OCI-LY1 (cell line): ENCODE data around the gene WFDC2.

Source experiments
- EZH2 ChIP-seq: fragments of 200-600 bp; sonication (generic), shearing (Covaris generic); IDR thresholded peaks from 2 replicates; pipeline ENCODE4 v1.8.0; 2017; ENCODE audit warnings: borderline replicate concordance, mixed run types, mild to moderate bottlenecking, antibody characterized with exemption, low read length, moderate library complexity, mixed read lengths
- TF ChIP-seq, protein P1 (sequence below): fragments of 200-600 bp; sonication (generic), shearing (Covaris generic); IDR thresholded peaks from 2 replicates; pipeline ENCODE4 v1.5.1; 2017; ENCODE audit warnings: mild to moderate bottlenecking, antibody characterized with exemption, low read length, moderate library complexity, mixed read lengths

DNA sequence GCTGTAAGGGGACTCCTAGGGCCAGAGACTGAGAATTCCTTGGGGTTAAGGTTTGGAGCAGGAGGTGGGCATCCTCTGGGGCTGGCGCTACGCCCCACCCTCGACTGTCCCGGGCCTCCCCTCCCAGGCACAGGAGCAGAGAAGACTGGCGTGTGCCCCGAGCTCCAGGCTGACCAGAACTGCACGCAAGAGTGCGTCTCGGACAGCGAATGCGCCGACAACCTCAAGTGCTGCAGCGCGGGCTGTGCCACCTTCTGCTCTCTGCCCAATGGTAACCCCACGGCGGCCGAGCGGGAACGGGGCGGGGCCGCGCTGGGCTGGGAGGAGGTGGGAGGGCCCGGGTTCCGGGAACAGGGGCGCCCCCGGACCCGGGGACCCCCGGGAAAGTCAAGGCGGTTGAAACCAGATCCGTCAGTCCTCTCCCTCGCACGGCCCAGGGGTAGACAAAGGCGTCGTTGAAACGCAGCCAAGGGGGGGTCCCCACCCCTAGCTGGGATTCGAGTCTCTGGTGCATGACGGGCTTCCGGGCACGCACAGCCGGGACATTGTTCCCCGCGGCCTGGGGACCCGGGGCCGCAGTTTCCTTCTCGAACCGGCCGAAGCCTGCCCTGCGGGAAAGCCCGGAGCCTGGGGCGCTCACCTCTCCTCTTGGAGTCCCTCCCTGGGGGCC is 844 bp downstream of the WFDC2 start:
- TF ChIP-seq, protein P1, sequence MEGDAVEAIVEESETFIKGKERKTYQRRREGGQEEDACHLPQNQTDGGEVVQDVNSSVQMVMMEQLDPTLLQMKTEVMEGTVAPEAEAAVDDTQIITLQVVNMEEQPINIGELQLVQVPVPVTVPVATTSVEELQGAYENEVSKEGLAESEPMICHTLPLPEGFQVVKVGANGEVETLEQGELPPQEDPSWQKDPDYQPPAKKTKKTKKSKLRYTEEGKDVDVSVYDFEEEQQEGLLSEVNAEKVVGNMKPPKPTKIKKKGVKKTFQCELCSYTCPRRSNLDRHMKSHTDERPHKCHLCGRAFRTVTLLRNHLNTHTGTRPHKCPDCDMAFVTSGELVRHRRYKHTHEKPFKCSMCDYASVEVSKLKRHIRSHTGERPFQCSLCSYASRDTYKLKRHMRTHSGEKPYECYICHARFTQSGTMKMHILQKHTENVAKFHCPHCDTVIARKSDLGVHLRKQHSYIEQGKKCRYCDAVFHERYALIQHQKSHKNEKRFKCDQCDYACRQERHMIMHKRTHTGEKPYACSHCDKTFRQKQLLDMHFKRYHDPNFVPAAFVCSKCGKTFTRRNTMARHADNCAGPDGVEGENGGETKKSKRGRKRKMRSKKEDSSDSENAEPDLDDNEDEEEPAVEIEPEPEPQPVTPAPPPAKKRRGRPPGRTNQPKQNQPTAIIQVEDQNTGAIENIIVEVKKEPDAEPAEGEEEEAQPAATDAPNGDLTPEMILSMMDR, result no peak
- TF ChIP-seq EZH2, result no peak
